Measurements from ENCODE around the gene KIZ. TPM values are rescaled to one million over a fixed set of nuclear protein-coding genes. Genes with fewer than 3 reads are reported as not detected.
A peak's percentile ranks its signal among the peaks of the same experiment; 100 is the strongest.

The KIZ gene
- total RNA-seq, 1 donor from 2014 or later: 12.2 TPM

- H3K27ac Mint-ChIP-seq (ENCODE audit: unreplicated experiment): no peak overlapping the region
- H3K4me1 Mint-ChIP-seq (ENCODE audit: low read depth): peaks cover 6% of the 10 kb centered on the region
- H3K36me3 Mint-ChIP-seq (ENCODE audit: low read depth): peaks cover 9% of the 10 kb centered on the region
- no peak for TF ChIP-seq CTCF (IDR thresholded peaks at IDR 0.05)
- H3K27me3 Mint-ChIP-seq (ENCODE audit: low read depth): no peaks in the 10 kb centered on the region
- no peak for DNase-seq (ENCODE audit: low spot score)
- H3K9me3 Mint-ChIP-seq (ENCODE audit: low read depth): no peaks in the 10 kb centered on the region
- H3K4me3 Mint-ChIP-seq (ENCODE audit: unreplicated experiment): no peak overlapping the region
Measured at GRCh38 chr20:21232546-21233280, 106.8 kb downstream of the KIZ start.

GRCh38 chr20:21234324-21234723 is 108.4 kb downstream of the KIZ start:
- Mint-ChIP-seq H3K4me3 (ENCODE audit: unreplicated experiment) (no peak overlapping the region), H3K4me1 (ENCODE audit: low read depth) (peaks cover 6% of the 10 kb centered on the region), H3K36me3 (ENCODE audit: low read depth) (peaks cover 8% of the 10 kb centered on the region), H3K27me3 (ENCODE audit: low read depth) (no peaks in the 10 kb centered on the region), H3K27ac (ENCODE audit: unreplicated experiment) (no peak overlapping the region), H3K9me3 (ENCODE audit: low read depth) (no peaks in the 10 kb centered on the region)
- no peak for DNase-seq (ENCODE audit: low spot score)
- TF ChIP-seq CTCF (IDR thresholded peaks at IDR 0.05): no peak

- no peaks in the 10 kb centered on the region for H3K9me3 Mint-ChIP-seq (ENCODE audit: low read depth)
- no peak for DNase-seq (ENCODE audit: low spot score)
- peaks cover 6% of the 10 kb centered on the region for H3K4me1 Mint-ChIP-seq (ENCODE audit: low read depth)
- H3K36me3 Mint-ChIP-seq (ENCODE audit: low read depth): peaks cover 8% of the 10 kb centered on the region
- no peak for TF ChIP-seq CTCF (IDR thresholded peaks at IDR 0.05)
- H3K4me3 Mint-ChIP-seq (ENCODE audit: unreplicated experiment): no peak overlapping the region
- H3K27ac Mint-ChIP-seq (ENCODE audit: unreplicated experiment): no peak overlapping the region
- no peaks in the 10 kb centered on the region for H3K27me3 Mint-ChIP-seq (ENCODE audit: low read depth)
Measured at GRCh38 chr20:21234806-21235483, 109.1 kb downstream of the KIZ start.

- H3K4me3 Mint-ChIP-seq (ENCODE audit: unreplicated experiment): no peak overlapping the region
- H3K9me3 Mint-ChIP-seq (ENCODE audit: low read depth): no peaks in the 10 kb centered on the region
- H3K4me1 Mint-ChIP-seq (ENCODE audit: low read depth): peaks cover 6% of the 10 kb centered on the region
- H3K36me3 Mint-ChIP-seq (ENCODE audit: low read depth): peaks cover 7% of the 10 kb centered on the region
- peak overlapping the region; percentile 75 for H3K27ac Mint-ChIP-seq (ENCODE audit: unreplicated experiment)
- no peak for DNase-seq (ENCODE audit: low spot score)
- peak; percentile 93 for TF ChIP-seq CTCF (IDR thresholded peaks at IDR 0.05)
- H3K27me3 Mint-ChIP-seq (ENCODE audit: low read depth): no peaks in the 10 kb centered on the region
Measured at GRCh38 chr20:21235484-21236445, 109.9 kb downstream of the KIZ start.
